Coronary artery (tissue), 2 donors: ENCODE data around the gene SRSF2.

Experiments used
- DNase-seq: peaks from one replicate; pipeline ENCODE4 v3.0.0-alpha.2; 2017; ENCODE audit warnings: low spot score
- H3K27ac ChIP-seq, 2 donors: fragments of 200-600 bp; sonication (generic); one replicate each; pipeline ENCODE4 v1.5.1; 2016 to 2019
- H3K4me3 ChIP-seq: fragments of 200-600 bp; sonication (generic); 2 replicates; pipeline ENCODE4 v1.5.1; 2016; ENCODE audit warnings: mild to moderate bottlenecking, moderate library complexity
- CTCF ChIP-seq: fragments of 200-600 bp; sonication (generic); IDR thresholded peaks from one replicate; pipeline ENCODE4 v1.5.1; 2019; ENCODE audit warnings: antibody characterized with exemption

The SRSF2 gene

GRCh38 chr17:76686538-76687297, 50.4 kb downstream of the SRSF2 start:
- TF ChIP-seq CTCF, result no peak
- no peak for DNase-seq
- peak overlapping the region; percentile 95 to 98 for H3K27ac ChIP-seq
- H3K4me3 ChIP-seq, result peak overlapping the region; percentile 52

DNA sequence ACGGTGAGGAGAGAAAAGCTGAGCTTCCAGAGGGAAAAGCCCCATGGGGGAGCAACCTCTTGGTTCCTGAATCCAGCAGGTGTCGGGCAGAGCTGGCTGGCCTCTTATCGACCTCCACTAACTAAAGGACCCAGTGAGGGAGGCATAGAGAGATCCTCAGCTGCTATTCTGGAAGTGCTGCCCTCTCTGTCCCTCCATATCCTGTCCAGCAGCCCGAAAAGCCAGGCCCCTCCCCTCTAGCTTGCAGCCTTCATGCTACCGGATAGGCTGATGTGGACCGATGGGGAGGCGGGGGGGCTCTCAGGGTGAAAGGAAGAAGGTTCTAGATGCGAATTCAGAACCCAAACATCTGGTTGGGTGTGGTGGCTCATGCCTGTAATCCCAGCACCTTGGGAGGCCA, 51.3 kb downstream of the SRSF2 start:
- no peak for DNase-seq
- peak overlapping the region in 1 of 2 donors; percentile 98 for H3K27ac ChIP-seq
- TF ChIP-seq CTCF, result no peak
- H3K4me3 ChIP-seq, result no peak overlapping the region

- no peak for TF ChIP-seq CTCF
- no peak for DNase-seq
- H3K4me3 ChIP-seq, result no peak overlapping the region
- H3K27ac ChIP-seq, result peak overlapping the region in 1 of 2 donors; percentile 98
Measured at GRCh38 chr17:76685366-76685765, 51.8 kb downstream of the SRSF2 start.

DNA sequence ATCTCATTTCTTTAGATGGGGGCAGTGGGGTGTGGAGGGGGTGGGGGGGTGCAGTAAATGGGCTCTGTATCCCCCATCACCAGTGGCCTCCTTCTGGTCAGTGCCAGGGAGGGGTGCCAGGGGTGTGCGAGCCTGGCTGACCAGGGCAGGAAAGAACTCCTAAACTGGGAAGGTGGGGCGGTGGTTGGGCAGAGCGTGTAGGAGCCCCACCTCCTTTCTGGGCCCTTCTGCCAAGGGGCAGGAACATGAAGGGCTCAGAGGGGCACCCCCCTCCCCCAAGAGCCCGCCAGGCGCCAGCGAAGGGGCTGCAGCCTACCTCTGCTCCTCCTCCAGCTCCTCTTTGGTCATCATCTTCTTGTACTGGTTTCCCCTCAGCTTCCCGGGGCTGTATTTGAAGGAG, 52.4 kb downstream of the SRSF2 start:
- TF ChIP-seq CTCF, result no peak

More for the DNA sequence above, 52.4 kb downstream of the SRSF2 start:
- peak overlapping the region in 1 of 2 donors; percentile 98 for H3K27ac ChIP-seq
- no peak for DNase-seq
- no peak overlapping the region for H3K4me3 ChIP-seq
